Thyroid gland (tissue), 4 donors: ENCODE data around the gene ZNF524.

ENCODE experiments used
- POLR2A ChIP-seq, 2 donors: fragments of 450-650 bp; IDR thresholded peaks; one replicate each; pipeline ENCODE4 v1.6.1; 2017; ENCODE audit warnings: antibody characterized with exemption in 2 of 2, mild to moderate bottlenecking in 2 of 2, moderate library complexity in 1 of 2
- TF ChIP-seq, protein P1 (sequence below), 6 experiments: fragments of 200-600 bp in 3 of 6; fragments of 450-650 bp in 3 of 6; sonication (generic) in 3 of 6; IDR thresholded peaks; one replicate each; pipeline ENCODE4 v1.5.1; 2016 to 2019; ENCODE audit warnings: antibody characterized with exemption in 6 of 6, mild to moderate bottlenecking in 2 of 6, inconsistent platforms in 1 of 6, moderate library complexity in 1 of 6

- TF ChIP-seq, protein P1, sequence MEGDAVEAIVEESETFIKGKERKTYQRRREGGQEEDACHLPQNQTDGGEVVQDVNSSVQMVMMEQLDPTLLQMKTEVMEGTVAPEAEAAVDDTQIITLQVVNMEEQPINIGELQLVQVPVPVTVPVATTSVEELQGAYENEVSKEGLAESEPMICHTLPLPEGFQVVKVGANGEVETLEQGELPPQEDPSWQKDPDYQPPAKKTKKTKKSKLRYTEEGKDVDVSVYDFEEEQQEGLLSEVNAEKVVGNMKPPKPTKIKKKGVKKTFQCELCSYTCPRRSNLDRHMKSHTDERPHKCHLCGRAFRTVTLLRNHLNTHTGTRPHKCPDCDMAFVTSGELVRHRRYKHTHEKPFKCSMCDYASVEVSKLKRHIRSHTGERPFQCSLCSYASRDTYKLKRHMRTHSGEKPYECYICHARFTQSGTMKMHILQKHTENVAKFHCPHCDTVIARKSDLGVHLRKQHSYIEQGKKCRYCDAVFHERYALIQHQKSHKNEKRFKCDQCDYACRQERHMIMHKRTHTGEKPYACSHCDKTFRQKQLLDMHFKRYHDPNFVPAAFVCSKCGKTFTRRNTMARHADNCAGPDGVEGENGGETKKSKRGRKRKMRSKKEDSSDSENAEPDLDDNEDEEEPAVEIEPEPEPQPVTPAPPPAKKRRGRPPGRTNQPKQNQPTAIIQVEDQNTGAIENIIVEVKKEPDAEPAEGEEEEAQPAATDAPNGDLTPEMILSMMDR (IDR thresholded peaks at IDR 0.05) = no peak
- no peak for TF ChIP-seq POLR2A (IDR thresholded peaks at IDR 0.05)
Measured at GRCh38 chr19:55592391-55593090, 7.5 kb upstream of the ZNF524 start.
